Muscle layer of colon (tissue), 2 donors: ENCODE data around the gene ICA1.

Experiments used
- H3K27ac ChIP-seq: one replicate; pipeline ENCODE4 v1.7.0; 2013; ENCODE audit warnings: low read depth, mild to moderate bottlenecking, low read length, moderate library complexity
- H3K27me3 ChIP-seq, 2 donors: one replicate each; pipeline ENCODE4 v1.7.0; 2013; ENCODE audit warnings: low read length in 2 of 2, mild to moderate bottlenecking in 2 of 2; ENCODE audit not compliant: insufficient read depth in 2 of 2, control insufficient read depth in 1 of 2
- H3K36me3 ChIP-seq: one replicate; pipeline ENCODE4 v1.7.0; 2013; ENCODE audit warnings: mild to moderate bottlenecking, low read length; ENCODE audit not compliant: insufficient read depth
- H3K4me1 ChIP-seq: one replicate; pipeline ENCODE4 v1.7.0; 2013; ENCODE audit warnings: mild to moderate bottlenecking, low read length; ENCODE audit not compliant: insufficient read depth
- H3K4me3 ChIP-seq, 2 donors: one replicate each; pipeline ENCODE4 v1.7.0; 2013; ENCODE audit warnings: low read length in 2 of 2, low read depth in 1 of 2, mild to moderate bottlenecking in 1 of 2, moderate library complexity in 1 of 2
- H3K9ac ChIP-seq: one replicate; pipeline ENCODE4 v1.7.0; 2013; ENCODE audit warnings: low read length
- H3K9me3 ChIP-seq: one replicate; pipeline ENCODE4 v1.7.0; 2013; ENCODE audit warnings: mild to moderate bottlenecking, low read length
- donor health status: abdominal sarcoma.
- donor health status: Adenocarcinoma of cecum.

Gene ICA1

DNA sequence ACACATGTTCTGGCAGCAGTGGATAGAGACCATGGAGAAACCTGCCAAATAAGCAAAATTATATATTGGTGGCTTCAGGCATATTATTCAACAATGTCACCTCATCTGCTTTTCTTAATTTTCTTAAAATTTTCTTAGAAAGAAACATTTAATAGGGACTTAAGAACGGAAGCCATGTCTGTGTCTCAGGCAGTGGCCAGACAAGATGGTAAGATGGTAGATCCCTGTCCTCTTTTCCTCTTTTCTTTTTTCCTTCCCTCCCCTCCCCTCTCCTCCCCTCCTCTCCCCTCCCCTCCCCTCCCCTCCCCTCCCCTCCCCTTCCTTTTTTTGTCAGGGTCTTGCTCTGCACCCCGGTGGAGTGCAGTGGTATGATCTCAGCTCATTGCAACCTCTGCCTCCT is 24.2 kb upstream of the ICA1 start:
- H3K4me3 ChIP-seq: no peak overlapping the region
- H3K9me3 ChIP-seq: no peaks in the 10 kb centered on the region
- no peaks in the 10 kb centered on the region for H3K36me3 ChIP-seq
- H3K4me1 ChIP-seq: no peaks in the 10 kb centered on the region
- no peaks in the 10 kb centered on the region for H3K27me3 ChIP-seq
- H3K9ac ChIP-seq: no peak overlapping the region
- H3K27ac ChIP-seq: no peak overlapping the region

DNA sequence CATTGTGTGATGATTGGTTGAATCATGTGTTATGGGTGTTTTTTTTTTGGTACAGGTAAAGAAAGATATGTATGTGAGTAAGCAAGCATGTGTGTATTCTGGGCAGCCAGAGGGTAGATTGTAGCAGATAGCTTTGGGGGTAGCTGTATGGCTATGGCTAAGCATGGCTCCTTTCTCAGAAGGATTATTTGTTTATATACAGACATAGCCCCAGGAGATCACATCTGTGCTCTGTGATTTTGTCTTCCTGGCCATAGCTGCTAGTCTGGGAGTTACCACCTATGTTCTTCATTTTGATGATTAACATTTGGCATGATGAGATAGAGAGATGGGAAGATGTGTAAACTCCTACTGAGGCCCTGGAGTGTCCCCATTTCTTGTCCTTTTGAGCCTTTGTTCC is 23.2 kb upstream of the ICA1 start:
- Histone ChIP-seq H3K4me1 (no peaks in the 10 kb centered on the region), H3K36me3 (no peaks in the 10 kb centered on the region), H3K27ac (no peak overlapping the region), H3K9me3 (no peaks in the 10 kb centered on the region), H3K9ac (no peak overlapping the region), H3K4me3 (no peak overlapping the region), H3K27me3 (no peaks in the 10 kb centered on the region)

DNA sequence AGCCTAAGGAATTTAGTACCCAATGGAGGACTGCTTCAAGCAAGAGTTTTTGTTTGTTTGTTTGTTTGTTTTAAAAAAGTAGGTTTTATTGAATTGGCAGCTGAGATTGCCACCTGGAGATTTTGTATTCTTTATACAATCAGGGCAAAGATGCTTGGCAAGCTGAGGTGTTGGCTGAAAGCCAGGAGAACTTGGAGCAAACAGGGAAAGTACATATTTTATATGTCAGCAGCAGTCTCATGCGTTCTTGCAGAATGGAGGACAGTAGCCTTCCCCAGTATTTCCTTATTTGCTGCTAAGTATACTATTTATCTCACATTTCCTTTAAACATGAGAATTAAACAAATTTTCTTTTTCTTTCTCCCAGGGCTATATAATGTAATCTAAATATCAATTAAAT is 22.6 kb upstream of the ICA1 start:
- Histone ChIP-seq H3K36me3 (no peaks in the 10 kb centered on the region), H3K27me3 (no peaks in the 10 kb centered on the region), H3K4me3 (no peak overlapping the region), H3K4me1 (no peaks in the 10 kb centered on the region), H3K27ac (no peak overlapping the region), H3K9me3 (no peaks in the 10 kb centered on the region), H3K9ac (no peak overlapping the region)

DNA sequence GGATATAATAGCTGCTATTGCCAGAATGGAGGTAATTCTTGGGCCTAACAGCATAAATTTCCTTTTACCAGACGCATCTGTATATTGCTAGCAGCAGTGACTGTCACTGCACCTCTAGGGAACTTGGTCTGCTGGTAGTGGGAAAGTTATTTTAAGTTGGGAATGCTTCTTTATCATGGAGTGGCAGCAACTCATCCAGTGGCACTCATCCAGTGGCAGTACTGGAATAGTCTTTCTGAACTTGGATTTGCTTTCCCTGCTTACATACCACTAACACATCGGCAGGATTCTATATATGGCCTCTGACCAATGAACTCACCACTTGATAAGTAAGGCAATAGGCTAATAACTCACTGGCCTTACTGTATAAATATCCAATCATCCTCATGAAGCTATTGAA is 22.0 kb upstream of the ICA1 start:
- no peaks in the 10 kb centered on the region for H3K36me3 ChIP-seq
- H3K27me3 ChIP-seq: no peaks in the 10 kb centered on the region
- H3K4me3 ChIP-seq: no peak overlapping the region
- H3K9ac ChIP-seq: no peak overlapping the region
- no peaks in the 10 kb centered on the region for H3K4me1 ChIP-seq
- H3K9me3 ChIP-seq: no peaks in the 10 kb centered on the region
- H3K27ac ChIP-seq: no peak overlapping the region

DNA sequence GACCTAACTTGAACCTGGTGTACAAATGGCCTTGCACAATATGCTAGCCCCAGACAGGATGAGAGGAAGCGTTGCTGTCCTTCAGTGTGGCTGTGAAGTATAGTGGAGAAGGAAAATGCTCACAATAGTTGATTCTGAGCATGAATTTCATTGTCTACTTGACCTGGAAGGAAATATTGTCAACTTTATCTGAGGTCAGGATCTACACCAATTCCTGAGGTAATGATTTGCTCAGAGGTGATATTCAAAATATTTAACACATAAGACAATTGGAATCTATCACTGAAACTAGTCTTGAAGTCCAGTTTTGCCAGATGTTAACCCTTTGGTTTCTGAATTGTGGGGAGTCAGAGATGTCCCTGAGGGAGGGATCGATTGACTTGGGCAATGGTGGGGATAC is 20.9 kb upstream of the ICA1 start:
- no peak overlapping the region for H3K27ac ChIP-seq
- H3K4me3 ChIP-seq: no peak overlapping the region
- H3K9me3 ChIP-seq: no peaks in the 10 kb centered on the region
- H3K36me3 ChIP-seq: no peaks in the 10 kb centered on the region
- no peaks in the 10 kb centered on the region for H3K4me1 ChIP-seq
- H3K27me3 ChIP-seq: no peaks in the 10 kb centered on the region
- H3K9ac ChIP-seq: no peak overlapping the region

DNA sequence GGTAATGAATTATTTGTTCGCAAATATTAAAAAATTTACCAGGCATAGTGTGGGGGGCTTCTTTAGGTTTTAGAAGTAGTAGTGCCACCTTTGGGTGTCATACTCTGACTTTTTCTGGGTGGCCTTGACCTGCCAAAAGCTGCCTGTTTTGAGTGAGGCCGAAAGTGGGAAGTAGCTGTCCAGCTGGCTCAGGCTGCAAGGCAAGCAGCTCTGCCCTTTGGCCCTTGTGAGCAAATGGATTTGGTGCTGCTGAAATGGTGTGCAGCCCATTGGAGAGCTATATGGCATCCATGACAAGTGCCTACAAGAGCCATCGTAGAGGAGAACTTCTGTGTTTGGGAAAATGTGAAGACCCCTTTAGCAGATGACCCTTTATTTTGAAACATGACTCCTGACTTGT is 20.2 kb upstream of the ICA1 start:
- Histone ChIP-seq H3K4me3 (no peak overlapping the region), H3K27ac (no peak overlapping the region), H3K27me3 (no peaks in the 10 kb centered on the region), H3K4me1 (no peaks in the 10 kb centered on the region), H3K36me3 (no peaks in the 10 kb centered on the region), H3K9me3 (no peaks in the 10 kb centered on the region), H3K9ac (no peak overlapping the region)

DNA sequence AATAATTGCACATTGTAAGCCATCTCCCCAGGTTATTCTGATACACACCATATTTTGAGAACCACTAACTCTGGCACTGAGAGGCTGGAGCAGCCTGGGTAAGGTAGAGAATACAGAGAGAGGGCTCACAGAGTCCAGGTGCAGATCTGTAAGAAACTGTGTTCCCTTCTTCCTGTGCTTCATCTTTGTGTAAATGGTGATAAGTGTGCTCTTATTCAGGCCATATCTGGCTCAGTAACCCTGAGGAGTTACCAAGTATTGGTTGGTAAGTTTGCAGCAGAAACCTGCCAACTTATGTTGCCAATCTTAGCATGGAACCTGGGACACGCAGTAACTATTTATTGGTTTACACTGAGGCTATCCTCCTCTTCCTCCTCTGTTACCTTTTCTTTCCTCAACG is 16.2 kb upstream of the ICA1 start:
- Histone ChIP-seq H3K9me3 (no peaks in the 10 kb centered on the region), H3K36me3 (no peaks in the 10 kb centered on the region), H3K9ac (no peak overlapping the region), H3K4me3 (no peak overlapping the region), H3K4me1 (no peaks in the 10 kb centered on the region), H3K27ac (no peak overlapping the region), H3K27me3 (no peaks in the 10 kb centered on the region)

DNA sequence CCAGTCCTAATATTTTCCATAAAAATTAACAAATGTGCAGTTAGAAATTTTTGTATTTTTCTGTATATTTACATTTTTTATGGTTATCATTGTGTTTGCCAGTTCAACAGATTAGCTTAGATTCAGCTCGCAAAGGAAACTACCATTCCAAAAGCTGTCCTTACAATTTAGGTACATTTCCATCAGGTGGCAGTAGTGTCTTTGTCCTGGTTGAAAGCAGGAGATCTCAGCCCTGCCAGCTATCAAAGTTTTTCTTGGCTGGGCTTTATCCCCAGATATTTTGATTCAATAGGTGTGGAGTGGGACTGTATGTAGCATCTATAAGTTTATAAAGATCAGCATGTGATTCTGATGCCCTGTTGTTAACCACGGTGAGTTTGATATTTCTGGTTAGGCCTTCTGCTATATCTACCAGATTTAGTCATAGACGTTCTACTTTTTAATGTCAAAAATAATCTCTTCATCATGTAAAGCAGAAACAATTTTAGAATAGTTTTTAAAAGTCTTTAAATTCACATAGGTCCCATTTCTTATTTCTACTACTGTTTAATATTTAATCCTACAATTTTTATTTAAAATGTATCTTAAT is 15.5 kb upstream of the ICA1 start:
- H3K27ac ChIP-seq: no peak overlapping the region

DNA sequence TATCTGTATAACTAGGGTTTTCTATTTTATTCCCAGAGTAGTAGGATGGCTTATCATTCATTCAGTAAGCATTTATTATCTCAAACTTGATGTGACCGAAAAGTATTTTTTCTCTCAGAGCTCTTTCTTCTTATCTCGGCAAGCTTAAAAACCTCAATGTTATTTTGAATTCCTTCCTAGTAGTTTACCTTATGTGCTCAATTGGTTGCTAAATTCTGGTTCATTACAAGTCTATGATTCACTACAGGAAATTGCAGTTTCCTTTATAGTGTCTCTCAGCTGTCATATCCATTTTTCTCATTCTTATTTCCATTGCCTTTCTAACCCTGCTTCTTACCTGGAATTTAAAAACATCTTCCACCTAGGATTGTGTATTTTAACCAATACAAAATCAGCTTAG is 12.6 kb upstream of the ICA1 start:
- H3K9ac ChIP-seq: no peak overlapping the region
- H3K9me3 ChIP-seq: no peaks in the 10 kb centered on the region
- no peak overlapping the region for H3K27ac ChIP-seq
- H3K36me3 ChIP-seq: no peaks in the 10 kb centered on the region
- H3K4me3 ChIP-seq: no peak overlapping the region
- no peaks in the 10 kb centered on the region for H3K4me1 ChIP-seq
- no peaks in the 10 kb centered on the region for H3K27me3 ChIP-seq

More for the DNA sequence above, 15.5 kb upstream of the ICA1 start:
- no peak overlapping the region for H3K4me3 ChIP-seq
- H3K27me3 ChIP-seq: no peaks in the 10 kb centered on the region
- no peaks in the 10 kb centered on the region for H3K9me3 ChIP-seq
- no peaks in the 10 kb centered on the region for H3K4me1 ChIP-seq
- no peaks in the 10 kb centered on the region for H3K36me3 ChIP-seq
- no peak overlapping the region for H3K9ac ChIP-seq

DNA sequence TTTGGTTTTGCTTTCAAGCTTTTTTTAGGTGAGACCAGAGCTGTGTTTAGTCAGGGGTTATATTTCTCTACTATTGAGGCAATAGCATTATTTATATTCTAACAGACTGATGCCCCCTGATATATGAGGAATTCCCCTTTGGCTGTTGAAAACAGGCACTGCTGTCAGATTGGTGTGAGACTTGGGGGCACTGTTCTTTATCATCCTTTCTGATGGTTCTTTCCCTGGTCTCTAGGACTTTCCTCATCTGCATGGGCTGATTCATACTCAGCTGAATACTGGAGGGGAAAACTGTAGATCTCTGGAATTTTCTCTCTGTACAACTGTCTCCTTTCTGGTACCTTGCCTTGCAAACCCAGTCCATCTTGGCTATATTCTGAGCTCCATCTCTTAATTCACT is 10.0 kb upstream of the ICA1 start:
- Histone ChIP-seq H3K36me3 (no peaks in the 10 kb centered on the region), H3K9ac (no peak overlapping the region), H3K9me3 (no peaks in the 10 kb centered on the region), H3K4me3 (no peak overlapping the region), H3K4me1 (no peaks in the 10 kb centered on the region), H3K27ac (no peak overlapping the region), H3K27me3 (no peaks in the 10 kb centered on the region)

DNA sequence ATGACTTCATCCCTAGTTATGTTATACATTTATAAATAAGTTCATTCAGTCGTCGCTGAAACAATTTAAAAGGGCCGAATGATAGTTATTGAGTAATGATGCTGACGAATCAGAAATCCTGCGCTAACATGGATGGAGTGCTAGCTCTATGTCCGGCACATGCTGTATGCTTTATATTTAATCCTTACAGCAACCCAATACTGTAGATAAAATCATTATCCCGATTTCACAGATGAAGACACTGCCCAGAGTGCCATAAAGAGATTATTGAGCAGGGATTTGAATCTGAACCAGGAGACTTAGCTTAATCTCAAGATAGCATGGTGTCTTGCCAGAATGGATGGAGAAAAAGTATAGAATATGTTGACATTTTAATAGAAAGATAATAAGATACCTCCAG is 1.1 kb upstream of the ICA1 start:
- Histone ChIP-seq H3K9me3 (no peaks in the 10 kb centered on the region), H3K36me3 (no peaks in the 10 kb centered on the region), H3K4me3 (no peak overlapping the region), H3K27me3 (peaks cover 0 to 11% of the 10 kb centered on the region in 2 donors), H3K4me1 (peaks cover 4% of the 10 kb centered on the region), H3K27ac (no peak overlapping the region), H3K9ac (no peak overlapping the region)

DNA sequence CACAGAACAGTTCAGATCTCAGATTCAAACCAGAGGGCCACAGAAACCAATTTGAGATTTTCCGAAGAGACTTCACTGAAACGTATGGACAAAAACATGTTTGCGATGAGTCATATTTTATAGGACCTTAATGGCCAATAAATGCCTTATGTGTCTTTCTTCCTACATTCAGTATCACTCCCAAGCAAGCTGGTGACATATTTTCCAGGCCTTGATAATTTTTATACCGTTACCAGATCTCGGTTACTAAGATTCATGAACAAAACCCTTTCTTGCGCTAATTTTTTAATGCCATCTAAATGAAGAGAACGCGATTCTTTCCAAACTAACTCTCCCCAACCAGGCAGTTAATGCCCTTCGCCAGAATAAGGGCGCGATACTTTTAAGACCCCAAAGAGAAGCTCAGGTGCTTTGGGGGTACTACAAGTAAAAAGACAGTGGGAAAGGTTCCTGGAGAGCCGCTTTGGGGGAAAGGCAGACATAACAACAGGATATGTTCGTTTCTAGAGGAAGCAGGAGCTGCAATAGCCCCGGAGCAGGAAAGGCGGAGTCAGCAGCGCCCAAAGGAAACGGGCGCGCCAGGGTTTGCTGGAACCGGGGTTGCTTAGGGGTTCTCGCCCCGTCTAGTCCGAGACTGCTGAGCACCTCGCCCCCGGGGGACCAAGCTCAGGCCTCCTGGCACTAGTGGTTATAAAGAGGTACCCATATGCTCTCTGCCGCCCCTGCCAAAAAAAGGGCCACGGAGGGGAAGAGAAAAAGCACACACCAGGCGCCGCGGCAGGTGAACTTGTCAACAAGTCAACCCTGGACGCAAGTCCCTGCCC is 884 bp downstream of the ICA1 start:
- Histone ChIP-seq H3K27me3 (peaks cover 0 to 11% of the 10 kb centered on the region in 2 donors), H3K27ac (no peak overlapping the region), H3K9ac (no peak overlapping the region), H3K4me3 (peak overlapping the region in 1 of 2 donors; percentile 38), H3K9me3 (no peaks in the 10 kb centered on the region), H3K36me3 (no peaks in the 10 kb centered on the region), H3K4me1 (peaks cover 4% of the 10 kb centered on the region)
